Activated CD8-positive, alpha-beta memory T cell treated with anti-CD3 and anti-CD28 coated beads for 24 hours (primary cell): ENCODE measurements around the gene HVCN1.
A peak's percentile ranks its signal among the peaks of the same experiment; 100 is the strongest.
"Not testable (repeated sequence)": the region's sequence is repeated elsewhere in the genome, so short reads cannot be mapped to it uniquely, and the experiment has no call there.

Experiments
- DNase-seq: peaks from one replicate; pipeline ENCODE4 v3.0.0-alpha.2; 2020

The HVCN1 gene

GRCh38 chr12:110688446-110689280 lies at the start of gene HVCN1:
Gene HVCN1, minus strand, starts transcription at chr12:110689115. Its CDS starts 5,870 bp downstream, at chr12:110683245.
- no peak for DNase-seq

- no peak for DNase-seq
Measured at GRCh38 chr12:110737532-110737931, 48.6 kb upstream of the HVCN1 start.

GRCh38 chr12:110737016-110737415 lies 48.1 kb upstream of the HVCN1 start:
- DNase-seq, result not testable (repeated sequence)

GRCh38 chr12:110733900-110734299 lies 45.0 kb upstream of the HVCN1 start:
- peak; percentile 47 for DNase-seq

- DNase-seq, result peak; percentile 42
Measured at GRCh38 chr12:110733089-110733715, 44.3 kb upstream of the HVCN1 start.

GRCh38 chr12:110732572-110732971 lies 43.7 kb upstream of the HVCN1 start:
- DNase-seq, result no peak

GRCh38 chr12:110731479-110731878 lies 42.6 kb upstream of the HVCN1 start:
- no peak for DNase-seq

GRCh38 chr12:110728628-110729027 lies 39.7 kb upstream of the HVCN1 start:
- DNase-seq, result no peak

- no peak for DNase-seq
Measured at GRCh38 chr12:110726708-110727369, 37.9 kb upstream of the HVCN1 start.

- no peak for DNase-seq
Measured at GRCh38 chr12:110726028-110726427, 37.1 kb upstream of the HVCN1 start.

GRCh38 chr12:110725267-110725666 lies 36.4 kb upstream of the HVCN1 start:
- DNase-seq, result peak; percentile 32

- DNase-seq, result not testable (repeated sequence)
Measured at GRCh38 chr12:110722892-110723291, 34.0 kb upstream of the HVCN1 start.

- no peak for DNase-seq
Measured at GRCh38 chr12:110721570-110721969, 32.7 kb upstream of the HVCN1 start.

GRCh38 chr12:110720516-110720915 lies 31.6 kb upstream of the HVCN1 start:
- no peak for DNase-seq

GRCh38 chr12:110718222-110718908 lies 29.4 kb upstream of the HVCN1 start:
- no peak for DNase-seq

GRCh38 chr12:110717037-110717436 lies 28.1 kb upstream of the HVCN1 start:
- no peak for DNase-seq

- DNase-seq, result no peak
Measured at GRCh38 chr12:110708917-110709316, 20.0 kb upstream of the HVCN1 start.

GRCh38 chr12:110705309-110705708 lies 16.4 kb upstream of the HVCN1 start:
- DNase-seq, result no peak

GRCh38 chr12:110704750-110705149 lies 15.8 kb upstream of the HVCN1 start:
- DNase-seq, result no peak

GRCh38 chr12:110704231-110704630 lies 15.3 kb upstream of the HVCN1 start:
- DNase-seq, result no peak

GRCh38 chr12:110702081-110702480 lies 13.2 kb upstream of the HVCN1 start:
- DNase-seq, result no peak

- DNase-seq, result no peak
Measured at GRCh38 chr12:110699591-110700445, 10.9 kb upstream of the HVCN1 start.
